AG04450 (cell line): ENCODE data around the gene PER1. TPM values are rescaled to one million over a fixed set of nuclear protein-coding genes. Genes with fewer than 3 reads are reported as not detected.

Source experiments
- CTCF ChIA-PET: fragments of 300-600, 350-600 bp; formaldehyde crosslinking; extraction: SDS; loops from one replicate; lab custom pipeline; 2022; ENCODE audit warnings: antibody characterized with exemption, inconsistent platforms; lab: Charles Lee
- POLR2A ChIA-PET: fragments of 350-600 bp; formaldehyde crosslinking; extraction: SDS; loops from one replicate; lab custom pipeline; 2021; ENCODE audit warnings: antibody characterized with exemption, inconsistent platforms; lab: Yijun Ruan, JAX
- DNase-seq: peaks from one replicate; pipeline ENCODE4 v3.0.0-alpha.2; 2011; ENCODE audit warnings: low read depth, low spot score
- H3K27ac ChIP-seq: one replicate; pipeline ENCODE4 v1.5.1; 2012; ENCODE audit warnings: low read depth, low read length, control low read depth
- H3K27me3 ChIP-seq: one replicate; pipeline ENCODE4 v1.6.0; 2012; ENCODE audit warnings: low read length; ENCODE audit not compliant: control insufficient read depth, insufficient read depth
- H3K4me3 ChIP-seq: 2 replicates; pipeline ENCODE4 v1.5.1; 2011; ENCODE audit warnings: mild to moderate bottlenecking, low read depth, low read length, control low read depth
- H3K9me3 ChIP-seq: 2 replicates; pipeline ENCODE4 v1.5.1; 2012; ENCODE audit warnings: low read length; ENCODE audit not compliant: control insufficient read depth, insufficient read depth
- polyA plus RNA-seq: library from polyadenylated mRNA; depleted of rRNA; stranded (reverse); fragments of >200 nt; gene quantifications from 2 replicates; pipeline ENCODE4 v1.2.3, GENCODE V29; 2011
- TF ChIP-seq, protein P1 (sequence below): IDR thresholded peaks from 2 replicates; pipeline ENCODE4 v1.5.1; 2011; ENCODE audit warnings: low read depth, low read length, control low read depth, inconsistent platforms

The PER1 gene
- polyA plus RNA-seq, 1 experiment = 3.1 TPM

DNA sequence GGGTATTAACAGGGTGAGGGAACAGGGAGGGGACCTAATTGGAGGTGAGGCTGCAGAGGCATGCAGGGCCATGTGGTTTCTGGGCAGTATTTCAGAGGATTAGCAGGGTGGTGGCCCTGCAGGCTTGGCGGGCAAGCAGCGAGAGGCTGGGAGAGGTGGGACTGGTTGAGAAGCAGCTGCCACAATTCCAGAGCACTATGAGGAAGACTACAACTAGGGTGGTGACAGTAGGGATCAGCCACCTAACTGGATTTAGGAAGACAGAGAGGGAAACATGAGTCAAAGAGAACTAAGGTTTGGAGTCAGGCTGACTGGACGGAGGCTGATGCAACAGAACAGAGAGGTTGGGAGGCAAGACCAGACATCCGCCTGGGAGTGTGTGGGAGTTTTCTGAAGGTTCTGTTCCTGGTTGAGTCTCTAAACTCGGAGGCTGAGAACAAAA is 46.2 kb downstream of the PER1 start:
- TF ChIP-seq, protein P1, sequence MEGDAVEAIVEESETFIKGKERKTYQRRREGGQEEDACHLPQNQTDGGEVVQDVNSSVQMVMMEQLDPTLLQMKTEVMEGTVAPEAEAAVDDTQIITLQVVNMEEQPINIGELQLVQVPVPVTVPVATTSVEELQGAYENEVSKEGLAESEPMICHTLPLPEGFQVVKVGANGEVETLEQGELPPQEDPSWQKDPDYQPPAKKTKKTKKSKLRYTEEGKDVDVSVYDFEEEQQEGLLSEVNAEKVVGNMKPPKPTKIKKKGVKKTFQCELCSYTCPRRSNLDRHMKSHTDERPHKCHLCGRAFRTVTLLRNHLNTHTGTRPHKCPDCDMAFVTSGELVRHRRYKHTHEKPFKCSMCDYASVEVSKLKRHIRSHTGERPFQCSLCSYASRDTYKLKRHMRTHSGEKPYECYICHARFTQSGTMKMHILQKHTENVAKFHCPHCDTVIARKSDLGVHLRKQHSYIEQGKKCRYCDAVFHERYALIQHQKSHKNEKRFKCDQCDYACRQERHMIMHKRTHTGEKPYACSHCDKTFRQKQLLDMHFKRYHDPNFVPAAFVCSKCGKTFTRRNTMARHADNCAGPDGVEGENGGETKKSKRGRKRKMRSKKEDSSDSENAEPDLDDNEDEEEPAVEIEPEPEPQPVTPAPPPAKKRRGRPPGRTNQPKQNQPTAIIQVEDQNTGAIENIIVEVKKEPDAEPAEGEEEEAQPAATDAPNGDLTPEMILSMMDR = no peak
- CTCF ChIA-PET = interaction anchor here (1.0 to 3.9 kb wide), 3 partner anchors 13 to 62 kb away, joined by 3 to 19 read pairs (median 4); partner anchors contain the start of gene ALOXE3
- Histone ChIP-seq H3K4me3 (no peak overlapping the region), H3K27ac (no peak overlapping the region), H3K9me3 (no peaks in the 10 kb centered on the region; the same call in 1 of the 2 replicates), H3K27me3 (peaks cover 27% of the 10 kb centered on the region)
- POLR2A ChIA-PET = no interaction called here
- DNase-seq = no peak

DNA sequence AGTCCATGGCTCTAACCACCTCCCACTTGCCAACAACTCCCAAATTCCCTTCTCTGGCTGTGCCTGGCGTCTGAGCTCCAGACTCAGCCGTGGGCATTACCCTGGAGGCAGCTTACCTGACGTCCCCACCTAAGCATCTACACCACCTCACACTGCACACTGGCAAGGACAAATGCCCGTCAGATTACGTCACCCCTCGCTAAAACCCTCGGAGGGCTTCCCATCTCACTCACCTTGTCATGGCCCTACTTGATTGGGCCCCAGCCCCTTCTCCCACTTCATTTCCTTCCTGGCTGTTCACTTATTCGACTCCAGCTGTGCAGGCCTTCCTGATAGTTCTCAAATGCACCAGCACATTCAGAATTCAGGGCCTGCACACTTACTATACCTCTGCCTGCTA is 47.3 kb downstream of the PER1 start:
- Histone ChIP-seq H3K27ac (no peak overlapping the region), H3K4me3 (no peak overlapping the region), H3K9me3 (no peaks in the 10 kb centered on the region; the same call in 1 of the 2 replicates), H3K27me3 (peaks cover 21% of the 10 kb centered on the region)
- DNase-seq = no peak
- CTCF ChIA-PET = interaction anchor here (1.5 to 4.2 kb wide), 3 partner anchors 12 to 25 kb away, joined by 4 to 24 read pairs (median 19); partner anchors contain the start of gene ALOXE3
- TF ChIP-seq, protein P1 = no peak
- POLR2A ChIA-PET = no interaction called here

DNA sequence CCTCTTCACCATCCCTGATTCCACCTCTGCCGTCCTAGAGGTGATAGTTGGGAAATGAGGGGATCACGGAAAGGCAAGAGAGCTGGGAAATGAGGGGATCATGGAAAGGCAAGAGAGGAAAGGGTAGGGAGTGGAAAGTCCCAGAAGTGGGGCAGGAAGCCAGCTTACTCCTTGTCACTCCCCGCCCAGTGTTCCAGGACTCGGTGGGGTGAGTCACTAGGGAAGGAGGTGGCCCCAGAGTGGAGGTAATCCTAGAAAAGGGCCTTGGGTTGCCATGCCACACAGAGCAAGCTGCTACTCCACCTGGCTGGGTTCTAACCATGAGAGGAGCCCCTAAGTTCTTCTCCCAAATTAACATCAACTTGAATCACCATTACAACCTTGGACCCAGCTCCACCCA is 48.7 kb downstream of the PER1 start:
- ChIA-PET POLR2A (no interaction called here), CTCF (interaction anchor here (0.6 to 4.2 kb wide), 5 partner anchors 11 to 328 kb away, joined by 3 to 24 read pairs (median 6); partner anchors contain the start of gene ALOXE3)
- Histone ChIP-seq H3K9me3 (no peaks in the 10 kb centered on the region), H3K27me3 (peaks cover 12% of the 10 kb centered on the region), H3K4me3 (no peak overlapping the region), H3K27ac (no peak overlapping the region)
- DNase-seq = no peak
- TF ChIP-seq, protein P1 = no peak

DNA sequence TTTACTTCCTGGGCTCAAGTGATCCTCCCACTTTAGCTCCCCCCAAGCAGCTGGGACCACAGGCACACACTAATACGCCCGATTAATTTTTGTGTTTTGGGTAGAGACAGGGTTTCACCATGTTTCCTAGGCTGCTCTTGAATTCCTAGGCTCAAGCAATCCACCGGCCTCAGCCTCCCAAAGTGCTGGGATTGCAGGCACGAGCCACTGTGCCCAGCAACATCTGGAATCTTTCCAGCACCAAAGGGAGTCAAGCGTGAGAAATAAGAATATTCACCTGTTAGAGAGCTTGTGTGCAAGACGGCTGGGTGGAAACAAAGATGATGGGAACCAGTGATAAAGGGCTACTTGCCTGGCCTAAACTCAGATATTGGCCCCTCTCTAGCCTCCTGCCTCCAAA is 50.5 kb downstream of the PER1 start:
- ChIA-PET POLR2A (no interaction called here), CTCF (interaction anchor here (0.8 to 4.2 kb wide), 4 partner anchors 9 to 28 kb away, joined by 4 to 24 read pairs (median 8); no protein-coding TSS in a partner anchor)
- Histone ChIP-seq H3K4me3 (no peak overlapping the region), H3K9me3 (no peaks in the 10 kb centered on the region), H3K27me3 (peaks cover 9% of the 10 kb centered on the region), H3K27ac (no peak overlapping the region)
- TF ChIP-seq, protein P1 = no peak
- DNase-seq = no peak

DNA sequence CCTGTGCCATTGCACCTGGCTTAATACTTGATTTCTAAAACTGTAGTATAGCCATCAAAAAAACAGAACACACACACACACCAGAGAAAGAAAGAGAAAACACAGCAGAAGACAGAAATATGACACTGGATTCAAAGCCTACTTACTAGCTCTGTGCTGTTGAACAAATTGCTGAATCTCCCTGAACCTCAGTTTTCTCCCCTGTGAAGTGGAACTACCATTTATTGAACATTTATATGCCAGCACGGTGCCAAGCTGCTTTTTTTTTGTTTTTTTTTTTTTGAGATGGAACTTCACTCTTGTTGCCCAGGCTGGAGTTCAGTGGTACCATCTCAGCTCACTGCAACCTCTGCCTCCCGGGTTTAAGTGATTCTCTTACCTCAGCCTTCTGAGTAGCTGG is 51.4 kb downstream of the PER1 start:
- DNase-seq = no peak
- TF ChIP-seq, protein P1 = no peak
- Histone ChIP-seq H3K4me3 (no peak overlapping the region), H3K27ac (no peak overlapping the region), H3K9me3 (no peaks in the 10 kb centered on the region), H3K27me3 (peaks cover 13% of the 10 kb centered on the region)
- ChIA-PET POLR2A (no interaction called here), CTCF (interaction anchor here (0.7 to 2.0 kb wide), 3 partner anchors 18 to 27 kb away, joined by 3 to 10 read pairs (median 5); no protein-coding TSS in a partner anchor)
